Measurements from ENCODE around the gene TMEM168.
"Not testable (repeated sequence)": the region's sequence is repeated elsewhere in the genome, so short reads cannot be mapped to it uniquely, and the experiment has no call there.

Gene TMEM168

DNA sequence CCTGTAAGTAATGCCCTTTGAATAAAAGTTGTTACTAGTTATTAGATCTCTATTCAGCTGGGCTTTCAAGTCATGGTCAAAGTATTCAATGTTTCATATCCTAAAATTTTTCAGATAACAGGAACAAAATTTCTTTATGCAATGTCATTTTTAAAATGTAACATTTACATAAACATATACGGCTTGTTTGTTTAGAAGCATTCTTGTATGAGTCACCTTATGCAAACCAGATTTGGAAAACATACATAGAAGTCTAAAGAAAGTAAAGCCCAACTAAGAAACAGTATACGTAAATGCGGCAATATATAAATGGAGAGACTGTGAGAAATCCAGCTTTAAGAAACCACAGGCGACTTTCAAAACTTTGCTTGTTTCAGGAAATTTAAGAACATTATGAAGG, 10.5 kb downstream of the TMEM168 start:
- no peak for DNase-seq (ENCODE audit: low spot score)

- DNase-seq (ENCODE audit: low spot score): no peak
These were observed 12.8 kb downstream of the TMEM168 start for GRCh38 chr7:112777406-112777805.

- DNase-seq (ENCODE audit: low spot score): no peak
These were observed 19.0 kb downstream of the TMEM168 start for GRCh38 chr7:112771166-112771565.

DNA sequence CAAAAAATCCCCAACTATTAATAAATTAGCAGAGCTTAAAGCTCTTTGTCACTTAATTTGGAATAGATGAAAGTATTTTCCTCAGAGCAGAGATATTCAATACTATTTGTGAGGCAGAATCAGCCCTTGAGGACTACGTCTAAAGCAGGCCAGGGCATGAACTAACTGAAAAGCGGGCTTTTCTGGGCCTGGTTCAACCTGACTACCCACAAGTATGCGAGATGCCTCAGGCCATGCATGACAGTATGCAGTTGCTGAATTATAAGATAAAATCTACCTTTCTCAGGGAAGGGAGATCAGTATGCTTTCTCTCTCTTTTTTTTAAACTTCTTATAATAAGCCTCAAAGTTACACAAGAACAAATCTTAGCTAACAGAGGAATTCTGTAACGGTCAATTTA, 20.1 kb downstream of the TMEM168 start:
- no peak for DNase-seq (ENCODE audit: low spot score)

DNA sequence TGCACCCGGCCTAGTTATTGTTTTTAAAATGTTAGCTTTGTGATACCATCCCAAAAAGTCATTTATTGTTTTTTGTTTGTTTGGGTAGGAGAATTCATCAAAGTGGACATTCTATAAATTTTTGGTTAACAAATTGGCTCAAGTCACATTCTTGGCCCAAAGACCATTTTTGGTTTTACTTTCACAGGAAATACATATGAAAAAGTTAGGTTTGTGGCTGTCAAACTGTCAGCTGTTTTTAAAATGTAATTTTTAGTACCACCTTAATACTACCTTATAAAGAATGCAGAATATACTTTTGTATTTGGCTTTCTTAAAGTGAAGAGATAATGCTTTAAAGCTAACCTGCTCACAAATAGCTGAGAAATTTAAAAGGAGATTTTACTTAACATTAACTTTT, 25.1 kb downstream of the TMEM168 start:
- DNase-seq (ENCODE audit: low spot score): no peak

DNA sequence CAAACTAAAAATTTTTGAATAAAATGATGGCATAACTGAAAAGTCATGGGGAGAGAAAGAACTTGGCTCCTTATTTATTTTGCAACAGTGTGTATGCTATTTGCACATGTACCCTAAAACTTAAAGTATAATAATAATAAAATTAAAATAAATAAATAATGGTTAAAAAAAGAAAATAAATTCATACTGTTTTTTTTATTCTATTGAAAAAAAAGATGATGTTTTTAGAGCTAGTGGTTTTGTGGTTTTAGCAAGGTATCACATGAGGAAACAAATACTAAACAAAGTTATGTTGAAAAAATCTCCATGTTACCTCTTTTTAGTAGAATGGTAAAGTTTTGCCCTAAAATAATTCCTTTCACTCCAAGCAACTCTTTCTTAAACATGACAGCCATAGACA, 26.2 kb downstream of the TMEM168 start:
- DNase-seq (ENCODE audit: low spot score): no peak

- no peak for DNase-seq (ENCODE audit: low spot score)
These were observed 26.9 kb downstream of the TMEM168 start for GRCh38 chr7:112763298-112763697.

- DNase-seq (ENCODE audit: low spot score): no peak
These were observed 30.3 kb downstream of the TMEM168 start for GRCh38 chr7:112759905-112760304.

DNA sequence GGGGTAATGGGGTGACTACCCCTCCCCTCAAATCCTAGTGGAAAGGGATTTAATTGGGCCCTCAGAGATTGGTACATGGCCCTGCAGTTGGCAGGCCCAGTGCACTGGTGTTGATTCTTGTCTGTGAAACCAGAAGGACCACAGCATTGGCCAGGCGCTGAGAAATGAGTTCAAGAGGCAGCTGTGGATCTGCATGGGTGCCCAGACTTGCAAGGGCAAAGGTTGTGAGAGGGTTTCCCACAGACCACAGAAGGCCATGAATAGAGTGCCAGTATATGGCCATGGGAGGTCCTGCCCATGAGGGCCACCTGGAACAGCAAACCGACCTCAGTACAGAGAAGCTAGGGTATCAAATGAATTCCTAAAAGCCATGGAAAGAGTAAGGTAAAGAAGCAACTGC, 32.9 kb downstream of the TMEM168 start:
- no peak for DNase-seq (ENCODE audit: low spot score)

GRCh38 chr7:112753298-112753697, 36.9 kb downstream of the TMEM168 start:
- no peak for DNase-seq (ENCODE audit: low spot score)

- no peak for DNase-seq (ENCODE audit: low spot score)
These were observed 37.6 kb downstream of the TMEM168 start for GRCh38 chr7:112752576-112752975.

- peak; percentile 35 for DNase-seq (ENCODE audit: low spot score)
These were observed 40.4 kb downstream of the TMEM168 start for GRCh38 chr7:112749775-112750174.

DNA sequence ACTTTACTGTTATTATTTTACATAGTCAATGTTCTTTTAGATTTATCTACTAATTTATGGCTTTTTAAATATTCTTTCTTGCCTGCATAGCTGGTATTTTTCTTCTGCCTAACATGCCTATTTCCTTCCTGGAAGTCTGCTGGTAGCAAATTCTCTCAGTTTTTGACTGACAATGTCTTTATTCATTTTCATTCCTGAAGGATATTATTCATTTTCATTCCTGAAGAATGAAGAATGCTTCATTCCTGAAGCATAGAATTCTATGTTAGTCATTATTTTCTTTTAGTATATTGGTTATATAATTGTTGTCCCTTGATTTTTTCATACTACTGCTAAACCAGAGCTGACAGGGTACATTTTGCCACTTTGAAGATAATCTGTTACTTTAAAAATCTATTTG, 41.8 kb downstream of the TMEM168 start:
- DNase-seq (ENCODE audit: low spot score): no peak

- DNase-seq (ENCODE audit: low spot score): no peak
These were observed 44.6 kb downstream of the TMEM168 start for GRCh38 chr7:112745635-112746034.

GRCh38 chr7:112744818-112745217, 45.4 kb downstream of the TMEM168 start:
- DNase-seq (ENCODE audit: low spot score): no peak

- DNase-seq (ENCODE audit: low spot score): no peak
These were observed 46.4 kb downstream of the TMEM168 start for GRCh38 chr7:112743811-112744210.

DNA sequence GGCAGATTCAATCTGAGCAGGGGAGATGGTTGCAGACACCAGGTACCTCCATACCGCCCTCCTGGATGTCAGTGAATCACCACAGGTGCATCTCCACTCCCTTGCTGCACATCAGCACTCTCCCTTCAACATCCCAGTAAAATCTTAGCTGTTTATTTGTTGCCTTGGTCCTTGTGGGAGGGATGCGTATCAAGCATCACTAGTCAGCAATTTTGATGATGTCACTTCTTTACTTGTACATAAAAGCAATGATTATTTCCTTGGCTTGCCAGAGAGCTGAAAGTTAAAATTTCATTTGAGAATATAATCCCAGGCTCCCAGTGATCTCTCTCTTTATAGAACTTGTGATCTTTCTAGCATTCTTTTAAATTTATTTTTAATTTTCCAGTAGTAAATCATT, 49.5 kb downstream of the TMEM168 start:
- DNase-seq (ENCODE audit: low spot score): no peak

DNA sequence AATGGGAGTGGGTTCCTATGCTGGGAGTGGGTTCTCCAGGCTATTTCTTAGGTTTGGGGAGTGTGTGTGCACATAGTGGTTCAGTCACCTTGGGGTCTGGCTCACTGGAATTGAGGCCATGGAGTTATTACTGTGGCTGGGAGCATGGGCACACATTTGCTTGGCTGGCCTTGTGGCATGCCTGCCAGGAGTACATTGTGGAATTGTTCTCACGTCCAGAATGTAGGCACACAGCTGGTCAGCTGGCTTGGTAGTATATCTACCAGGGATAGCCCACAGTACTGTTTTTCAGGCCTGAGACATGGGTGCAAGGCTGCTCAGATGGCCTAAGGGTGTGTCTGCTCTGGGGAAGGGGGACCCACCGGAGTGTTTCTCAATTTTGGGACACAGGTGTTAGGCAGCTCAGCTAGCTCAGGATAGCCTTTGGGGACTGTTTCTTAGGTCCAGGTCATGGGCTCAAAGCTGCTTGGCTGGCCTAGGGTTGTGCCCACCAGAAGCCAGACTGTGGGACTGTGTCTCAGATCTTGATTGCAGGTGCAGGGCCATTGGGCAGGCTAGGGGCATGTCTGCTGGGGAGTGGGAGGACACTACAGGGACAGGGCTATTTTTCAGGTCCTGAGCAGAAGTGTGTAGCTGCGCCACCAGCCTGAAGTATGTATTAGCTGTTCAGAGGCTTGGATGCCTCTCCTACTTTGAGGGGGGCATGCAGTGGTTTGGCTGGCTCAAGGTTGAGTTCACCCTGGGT, 50.6 kb downstream of the TMEM168 start:
- no peak for DNase-seq (ENCODE audit: low spot score)

DNA sequence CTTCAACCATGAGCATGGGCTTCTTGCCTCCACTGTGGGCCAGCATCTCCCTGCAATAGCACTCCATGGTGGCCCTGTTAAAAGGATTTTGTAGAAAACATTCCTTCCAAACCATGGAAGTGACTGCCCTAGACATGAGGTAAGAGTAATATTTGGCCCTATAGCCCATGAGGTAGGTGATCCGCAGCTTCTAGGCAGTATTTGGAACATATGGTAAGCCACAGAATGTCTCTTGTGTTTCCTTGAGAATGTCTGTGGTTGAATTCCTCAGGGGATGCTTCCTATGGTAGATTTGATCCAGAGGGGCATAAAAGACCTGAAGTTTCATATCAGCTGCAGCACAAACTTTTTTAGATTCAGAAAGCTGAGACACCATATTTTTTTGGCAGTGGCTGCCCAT, 54.9 kb downstream of the TMEM168 start:
- no peak for DNase-seq (ENCODE audit: low spot score)

GRCh38 chr7:112731324-112731723, 58.9 kb downstream of the TMEM168 start:
- DNase-seq (ENCODE audit: low spot score): not testable (repeated sequence)

- no peak for DNase-seq (ENCODE audit: low spot score)
These were observed 64.1 kb downstream of the TMEM168 start for GRCh38 chr7:112726076-112726475.

DNA sequence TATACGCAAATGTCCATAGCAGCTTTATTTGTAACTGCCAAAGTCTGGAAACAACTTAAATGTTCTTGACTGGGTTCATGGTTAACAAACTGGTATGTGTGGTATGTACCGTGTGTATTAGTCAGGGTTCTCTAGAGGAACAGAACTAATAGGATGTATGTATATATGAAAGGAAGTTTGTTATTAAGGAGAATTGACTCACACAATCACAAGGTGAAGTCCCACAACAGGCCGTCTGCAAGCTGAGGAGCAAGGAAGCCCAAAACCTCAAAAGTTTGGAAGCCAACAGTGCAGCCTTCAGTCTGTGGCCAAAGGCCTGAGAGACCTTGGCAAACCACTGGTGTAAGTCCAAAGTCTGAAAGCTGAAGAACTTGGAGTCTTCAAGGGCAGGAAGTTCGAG, 66.8 kb downstream of the TMEM168 start:
- DNase-seq (ENCODE audit: low spot score): no peak

GRCh38 chr7:112721366-112721765, 68.8 kb downstream of the TMEM168 start:
- no peak for DNase-seq (ENCODE audit: low spot score)

DNA sequence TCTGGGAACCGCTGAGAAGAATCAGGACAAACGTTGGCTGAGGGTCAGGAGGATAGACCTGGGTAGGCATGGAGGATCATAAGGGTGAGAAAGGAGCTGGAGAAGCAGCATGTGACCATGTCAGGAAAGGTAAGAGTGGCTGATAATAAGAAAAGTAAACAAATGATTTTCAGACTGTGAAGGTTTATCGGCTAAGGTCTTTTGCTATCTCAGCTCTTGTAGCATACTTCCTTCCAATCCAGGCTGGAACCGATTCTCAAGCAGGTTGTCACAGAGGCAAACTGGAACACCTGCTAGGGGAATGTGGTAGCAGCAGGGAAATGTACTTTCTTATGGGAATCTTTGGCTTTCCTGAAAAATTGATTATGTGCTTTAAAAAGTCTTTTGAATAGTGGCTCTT, 74.7 kb downstream of the TMEM168 start:
- no peak for DNase-seq (ENCODE audit: low spot score)

Measured in NAMALWA (cell line).